ENCODE data around the gene ANKRD40CL. TPM values are rescaled to one million over a fixed set of nuclear protein-coding genes. Genes with fewer than 3 reads are reported as not detected.

The ANKRD40CL gene
- polyA plus RNA-seq, 1 of the 3 experiments (the other 2 are of a cell fraction): not detected

DNA sequence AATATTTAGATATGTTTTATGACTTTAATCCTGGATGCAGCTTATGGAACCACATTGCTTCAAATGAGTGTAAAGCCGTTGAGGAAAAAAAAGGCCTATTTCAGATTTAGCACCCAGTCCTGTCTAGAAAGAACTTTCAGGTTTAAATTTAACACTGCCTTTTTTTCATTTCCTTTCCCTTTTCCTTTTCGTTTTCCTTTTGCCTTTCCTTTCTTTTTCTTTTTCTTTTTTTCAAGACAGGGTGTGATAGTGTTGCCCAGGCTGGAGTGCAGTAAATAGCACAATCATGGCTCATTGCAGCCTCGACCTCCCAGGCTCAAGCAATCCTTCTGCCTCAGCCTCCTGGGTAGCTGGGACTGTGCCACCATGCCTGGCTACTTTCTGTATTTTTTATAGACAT, 32.0 kb downstream of the ANKRD40CL start:
- H3K4me3 ChIP-seq (ENCODE audit: low read depth in 2 of 2, low read length in 1 of 2): no peak overlapping the region
- H4K20me1 ChIP-seq (ENCODE audit: insufficient read depth): peaks cover 100% of the 10 kb centered on the region
- H3K4me1 ChIP-seq (ENCODE audit: control insufficient read depth in 1 of 2, insufficient read depth in 2 of 2, low read depth in 1 of 2, low read length in 1 of 2): peaks cover 0 to 9% of the 10 kb centered on the region in 2 experiments; a peak in 2 of 4 replicates
- H3K9ac ChIP-seq: no peak overlapping the region
- no peak overlapping the region for H3K4me2 ChIP-seq
- DNase-seq: no peak
- H3K9me2 ChIP-seq: no peaks in the 10 kb centered on the region
- no peaks in the 10 kb centered on the region for H3K9me3 ChIP-seq
- TF ChIP-seq GATA2 (CRISPR knock-in tag; IDR thresholded peaks at IDR 0.05): no peak
- no peak for TF ChIP-seq ZBTB33 (IDR thresholded peaks at IDR 0.05; ENCODE audit: borderline replicate concordance, low read depth)
- no peak for TF ChIP-seq RXRA (IDR thresholded peaks at IDR 0.05; ENCODE audit: borderline replicate concordance, low read depth)
- TF ChIP-seq FOXM1 (IDR thresholded peaks at IDR 0.05; ENCODE audit: low read depth): no peak
- TF ChIP-seq FOSL2 (IDR thresholded peaks at IDR 0.05; ENCODE audit: borderline replicate concordance, low read depth): no peak
- TF ChIP-seq CHD2 (IDR thresholded peaks at IDR 0.05; ENCODE audit: low read length, partially characterized antibody): no peak
- TF ChIP-seq CTCF (IDR thresholded peaks at IDR 0.05): no peak
- no peak for TF ChIP-seq TAF1 (IDR thresholded peaks at IDR 0.05; ENCODE audit: borderline replicate concordance, low read depth, low read length)
- TF ChIP-seq EZH2phosphoT487 (IDR thresholded peaks at IDR 0.05; ENCODE audit: borderline replicate concordance, low read depth): no peak
- TF ChIP-seq JUND (IDR thresholded peaks at IDR 0.05): no peak
- TF ChIP-seq EP300 (IDR thresholded peaks at IDR 0.05; ENCODE audit: borderline replicate concordance in 1 of 2, low read depth in 1 of 2, low read length in 1 of 2): no peak
- no peak for TF ChIP-seq YY1 (IDR thresholded peaks at IDR 0.05; ENCODE audit: low read depth)
- TF ChIP-seq GABPA (IDR thresholded peaks at IDR 0.05; ENCODE audit: low read depth): no peak
- CTCF ChIA-PET: interaction anchor here (1.6 kb wide), 1 partner anchor 13 kb away, joined by 10 read pairs; no protein-coding TSS in a partner anchor
- peaks cover 36 to 38% of the 10 kb centered on the region in 2 experiments for H3K36me3 ChIP-seq (replicated peaks in 1 of 2; ENCODE audit: control insufficient read depth in 1 of 2, insufficient read depth in 2 of 2, low read length in 1 of 2)
- H3K79me2 ChIP-seq (ENCODE audit: insufficient read depth): peaks cover 100% of the 10 kb centered on the region
- H2AFZ ChIP-seq (ENCODE audit: low read depth): no peak overlapping the region
- peaks cover 29% of the 10 kb centered on the region for H3F3A ChIP-seq (replicated peaks; ENCODE audit: insufficient read depth)
- POLR2A ChIA-PET: interaction anchor here (1.0 kb wide), 1 partner anchor 131 kb away, joined by 5 read pairs; the partner anchor contains the start of gene TOB1
- WGBS (ENCODE audit: low lambda C conversion rate): 89% methylated on average over 3 of the region's 3 CpGs
- no peaks in the 10 kb centered on the region for H3K27me3 ChIP-seq (ENCODE audit: insufficient read depth)
- H3K27ac ChIP-seq (ENCODE audit: low read depth in 2 of 2, low read length in 1 of 2): no peak overlapping the region
